Tibial nerve (tissue), 4 donors: ENCODE results near the gene GARIN5A. TPM values are rescaled to one million over a fixed set of nuclear protein-coding genes. Genes with fewer than 3 reads are reported as not detected.
"Not testable (repeated sequence)": the region's sequence is repeated elsewhere in the genome, so short reads cannot be mapped to it uniquely, and the experiment has no call there.

Source experiments
- DNase-seq, 2 donors: peaks; one replicate each; pipeline ENCODE4 v3.0.0-alpha.2; 2019; ENCODE audit warnings: low spot score in 2 of 2
- H3K27ac ChIP-seq, 4 donors: fragments of 200-600 bp; sonication (generic) in 3 of 4; one replicate each; pipeline ENCODE4 v1.5.1; 2017 to 2019; ENCODE audit warnings: mild to moderate bottlenecking in 1 of 4
- H3K27me3 ChIP-seq, 2 donors: fragments of 200-600 bp; sonication (generic) in 1 of 2; one replicate each; pipeline versions ENCODE4 v1.5.1 to v1.6.0; 2017 to 2019
- H3K36me3 ChIP-seq, 3 donors: fragments of 200-600 bp; sonication (generic); one replicate each; pipeline ENCODE4 v1.5.1; 2018 to 2019
- H3K4me1 ChIP-seq, 4 donors: fragments of 200-600 bp; sonication (generic) in 3 of 4; one replicate each; pipeline ENCODE4 v1.5.1; 2017 to 2019
- H3K4me3 ChIP-seq, 4 donors: fragments of 200-600 bp; sonication (generic) in 3 of 4; one replicate each; pipeline ENCODE4 v1.5.1; 2017 to 2019; ENCODE audit warnings: mild to moderate bottlenecking in 1 of 4, moderate library complexity in 1 of 4
- H3K9me3 ChIP-seq, 4 donors: fragments of 200-600 bp; sonication (generic) in 3 of 4; one replicate each; pipeline ENCODE4 v1.5.1; 2017 to 2019
- EP300 ChIP-seq, 2 donors: sonication (generic); formaldehyde crosslinking; IDR thresholded peaks; one replicate each; pipeline ENCODE4 v1.6.1; 2017; ENCODE audit warnings: antibody characterized with exemption in 2 of 2, mild to moderate bottlenecking in 1 of 2
- POLR2A ChIP-seq, 2 donors: fragments of 450-650 bp; IDR thresholded peaks; one replicate each; pipeline ENCODE4 v1.6.1; 2017; ENCODE audit warnings: antibody characterized with exemption in 2 of 2, mild to moderate bottlenecking in 2 of 2, moderate library complexity in 2 of 2
- WGBS, 2 donors: methylation state at CpG; one replicate each; pipeline ENCODE4 v1.1.5; 2018; 5-methylcytosine and 5-hydroxymethylcytosine counted together
- total RNA-seq, 4 donors: library from RNA; depleted of rRNA; stranded (reverse); fragments of >200 nt; gene quantifications; one replicate each; pipeline ENCODE4 v1.1.0, GENCODE V29; 2016
- TF ChIP-seq, protein P1 (sequence below), 5 experiments: fragments of 200-600 bp in 3 of 5; fragments of 450-650 bp in 2 of 5; sonication (generic) in 3 of 5; IDR thresholded peaks; one replicate each; pipeline ENCODE4 v1.5.1; 2016 to 2019; ENCODE audit warnings: antibody characterized with exemption in 5 of 5, mild to moderate bottlenecking in 3 of 5, moderate library complexity in 2 of 5

Gene GARIN5A
- total RNA-seq, 4 donors from 2014 or later, result not detected

DNA sequence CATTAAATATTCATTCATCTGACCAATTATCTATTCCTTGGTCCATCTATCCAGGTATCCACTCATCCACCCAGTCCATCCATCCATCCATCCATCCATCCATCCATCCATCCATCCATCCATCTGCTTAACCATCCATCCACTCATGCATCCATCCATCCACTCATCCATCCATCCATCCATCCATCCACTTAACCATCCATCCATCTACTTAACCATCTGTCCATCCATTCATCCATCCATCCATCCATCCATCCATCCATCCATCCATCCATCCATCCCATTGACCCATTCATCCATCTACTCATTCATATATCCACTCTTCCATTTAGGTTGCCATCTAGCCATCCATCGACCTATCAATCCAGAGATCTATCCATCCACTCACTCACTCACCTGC lies 32.6 kb downstream of the GARIN5A start:
- Histone ChIP-seq H3K36me3 (no peaks in the 10 kb centered on the region), H3K4me3 (no peak overlapping the region), H3K4me1 (no peaks in the 10 kb centered on the region), H3K9me3 (peaks cover 0 to 16% (median 0%) of the 10 kb centered on the region in 4 donors), H3K27me3 (peaks cover 0 to 6% of the 10 kb centered on the region in 2 donors), H3K27ac (no peak overlapping the region)
- DNase-seq, result no peak
- WGBS, 2 donors, result 79% methylated on average over 1 of the region's 1 CpG
- no peak for TF ChIP-seq POLR2A (IDR thresholded peaks at IDR 0.05)
- TF ChIP-seq, protein P1, sequence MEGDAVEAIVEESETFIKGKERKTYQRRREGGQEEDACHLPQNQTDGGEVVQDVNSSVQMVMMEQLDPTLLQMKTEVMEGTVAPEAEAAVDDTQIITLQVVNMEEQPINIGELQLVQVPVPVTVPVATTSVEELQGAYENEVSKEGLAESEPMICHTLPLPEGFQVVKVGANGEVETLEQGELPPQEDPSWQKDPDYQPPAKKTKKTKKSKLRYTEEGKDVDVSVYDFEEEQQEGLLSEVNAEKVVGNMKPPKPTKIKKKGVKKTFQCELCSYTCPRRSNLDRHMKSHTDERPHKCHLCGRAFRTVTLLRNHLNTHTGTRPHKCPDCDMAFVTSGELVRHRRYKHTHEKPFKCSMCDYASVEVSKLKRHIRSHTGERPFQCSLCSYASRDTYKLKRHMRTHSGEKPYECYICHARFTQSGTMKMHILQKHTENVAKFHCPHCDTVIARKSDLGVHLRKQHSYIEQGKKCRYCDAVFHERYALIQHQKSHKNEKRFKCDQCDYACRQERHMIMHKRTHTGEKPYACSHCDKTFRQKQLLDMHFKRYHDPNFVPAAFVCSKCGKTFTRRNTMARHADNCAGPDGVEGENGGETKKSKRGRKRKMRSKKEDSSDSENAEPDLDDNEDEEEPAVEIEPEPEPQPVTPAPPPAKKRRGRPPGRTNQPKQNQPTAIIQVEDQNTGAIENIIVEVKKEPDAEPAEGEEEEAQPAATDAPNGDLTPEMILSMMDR (IDR thresholded peaks at IDR 0.05), result no peak
- TF ChIP-seq EP300 (IDR thresholded peaks at IDR 0.05), result no peak

DNA sequence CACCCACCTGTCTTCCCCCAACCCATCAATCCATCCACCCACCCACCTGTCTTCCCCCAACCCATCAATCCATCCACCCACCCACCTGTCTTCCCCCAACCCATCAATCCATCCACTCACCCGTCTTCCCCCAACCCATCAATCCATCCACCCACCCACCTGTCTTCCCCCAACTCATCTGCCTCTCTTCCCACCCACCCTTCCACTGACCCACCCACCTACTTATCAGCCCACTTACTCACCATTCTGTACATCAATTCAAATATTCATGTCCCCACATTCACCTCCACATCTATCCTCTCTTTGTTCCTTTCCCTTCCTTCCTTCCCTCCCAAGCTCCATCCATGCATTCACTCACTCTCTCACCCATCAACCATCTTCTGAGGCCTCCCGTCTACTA lies 37.5 kb downstream of the GARIN5A start:
- not testable (repeated sequence) for H3K4me3 ChIP-seq, H3K36me3 ChIP-seq, H3K9me3 ChIP-seq, DNase-seq, H3K27ac ChIP-seq, H3K4me1 ChIP-seq
- peaks cover 0 to 19% of the 10 kb centered on the region in 2 donors for H3K27me3 ChIP-seq
- WGBS, 2 donors, result 59 to 69% methylated on average over 2 of the region's 2 CpGs

DNA sequence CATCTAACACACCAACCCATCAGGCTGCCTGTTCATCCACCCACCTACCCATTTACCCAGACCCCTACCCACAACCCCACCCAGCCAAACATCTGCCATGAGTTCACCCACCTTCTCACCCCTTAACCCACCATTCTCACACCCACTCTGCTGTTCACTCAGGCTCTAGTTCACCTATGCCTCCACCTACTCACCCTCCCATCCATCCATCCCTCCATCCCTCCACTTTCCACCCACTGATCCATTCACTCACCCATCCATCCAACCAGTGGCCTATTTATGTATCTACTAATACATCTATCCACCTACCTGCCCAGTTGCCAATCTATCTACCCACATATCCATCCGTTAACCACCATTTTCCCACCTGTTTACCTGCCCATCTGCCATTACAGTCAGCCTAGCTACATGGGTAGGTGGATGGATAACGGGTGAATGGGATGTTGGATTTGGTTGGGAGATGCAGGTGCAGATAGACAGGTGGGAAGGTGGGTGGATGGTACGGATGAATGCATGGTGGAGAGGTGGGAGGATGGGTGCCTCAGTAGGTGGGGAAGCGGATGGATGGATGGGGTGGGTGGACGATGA lies 38.7 kb downstream of the GARIN5A start:
- Histone ChIP-seq H3K27me3 (peaks cover 0 to 29% of the 10 kb centered on the region in 2 donors), H3K4me1 (peaks cover 0 to under 1% (median 0%) of the 10 kb centered on the region in 4 donors), H3K9me3 (no peaks in the 10 kb centered on the region), H3K36me3 (no peaks in the 10 kb centered on the region), H3K4me3 (no peak overlapping the region), H3K27ac (no peak overlapping the region)
- 89 to 90% methylated on average over 5 of the region's 5 CpGs for WGBS, 2 donors
- DNase-seq, result no peak
- TF ChIP-seq POLR2A (IDR thresholded peaks at IDR 0.05), result no peak
- TF ChIP-seq, protein P1 (IDR thresholded peaks at IDR 0.05), result no peak
- TF ChIP-seq EP300 (IDR thresholded peaks at IDR 0.05), result no peak

DNA sequence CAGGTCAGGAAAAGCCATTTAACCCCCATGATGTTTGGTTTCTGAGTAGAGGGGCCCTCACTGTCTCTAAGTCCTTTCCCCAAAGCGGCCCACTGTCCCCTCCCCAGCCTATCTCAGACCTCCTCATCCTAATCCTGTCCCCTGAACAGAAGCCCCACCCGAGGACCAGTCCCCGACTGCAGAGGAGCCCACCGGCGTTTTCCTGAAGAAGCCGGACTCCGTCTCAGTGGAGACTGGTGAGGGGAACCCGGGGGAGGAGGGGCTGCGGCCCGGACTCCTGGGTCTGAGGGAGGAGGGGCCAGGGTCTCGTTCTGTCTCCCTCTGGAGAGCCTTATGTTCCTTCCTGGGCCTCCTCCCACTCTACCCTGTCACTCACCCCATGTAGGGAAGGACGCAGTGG lies 41.0 kb downstream of the GARIN5A start:
- H3K27me3 ChIP-seq, result peaks cover 0 to 50% of the 10 kb centered on the region in 2 donors
- no peak for DNase-seq
- H3K4me3 ChIP-seq, result no peak overlapping the region
- H3K27ac ChIP-seq, result no peak overlapping the region
- H3K4me1 ChIP-seq, result peaks cover 0 to 21% (median 14%) of the 10 kb centered on the region in 4 donors
- no peaks in the 10 kb centered on the region for H3K36me3 ChIP-seq
- TF ChIP-seq POLR2A (IDR thresholded peaks at IDR 0.05) (no peak), EP300 (IDR thresholded peaks at IDR 0.05) (no peak)
- TF ChIP-seq, protein P1 (IDR thresholded peaks at IDR 0.05), result no peak
- no peaks in the 10 kb centered on the region for H3K9me3 ChIP-seq
- 80% methylated on average over 10 to 12 of the region's 12 CpGs for WGBS, 2 donors

DNA sequence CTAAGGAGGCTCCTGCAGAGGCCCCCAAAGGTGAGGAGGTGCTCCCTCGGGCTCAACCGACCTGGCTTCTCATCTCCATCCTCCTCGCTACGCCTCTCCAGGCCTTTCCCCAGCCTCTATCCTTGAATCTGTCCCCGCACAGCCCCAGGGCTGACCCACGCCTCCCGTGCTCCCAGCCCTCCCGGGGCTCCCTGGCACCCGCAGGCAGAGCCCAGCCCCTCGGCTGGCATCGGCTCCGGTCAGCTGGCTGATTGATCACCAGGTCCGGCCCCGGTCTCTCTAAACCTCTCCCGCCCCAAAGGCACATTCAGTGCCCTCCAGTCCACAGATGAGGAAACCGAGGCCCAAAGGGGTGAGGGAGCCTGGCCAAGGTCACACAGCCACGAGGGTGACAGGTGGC lies 41.4 kb downstream of the GARIN5A start:
- Histone ChIP-seq H3K27me3 (peaks cover 0 to 54% of the 10 kb centered on the region in 2 donors), H3K4me1 (peaks cover 0 to 21% (median 14%) of the 10 kb centered on the region in 4 donors), H3K9me3 (no peaks in the 10 kb centered on the region), H3K4me3 (no peak overlapping the region), H3K36me3 (no peaks in the 10 kb centered on the region), H3K27ac (no peak overlapping the region)
- TF ChIP-seq, protein P1 (IDR thresholded peaks at IDR 0.05), result no peak
- no peak for TF ChIP-seq POLR2A (IDR thresholded peaks at IDR 0.05)
- no peak for TF ChIP-seq EP300 (IDR thresholded peaks at IDR 0.05)
- 78 to 83% methylated on average over 16 to 17 of the region's 17 CpGs for WGBS, 2 donors
- DNase-seq, result no peak
